Activated CD4-positive, alpha-beta T cell treated with anti-CD3 and anti-CD28 coated beads, Interleukin-2, amount 50 U/mL, for 1 hour (primary cell): Measurements from ENCODE around the gene TFDP3.

ENCODE experiments used
- DNase-seq: peaks from one replicate; pipeline ENCODE4 v3.0.0-alpha.2; 2020

The TFDP3 gene

GRCh38 chrX:133185119-133185518 is 33.0 kb downstream of the TFDP3 start:
- DNase-seq, result no peak

GRCh38 chrX:133183806-133184205 is 34.3 kb downstream of the TFDP3 start:
- DNase-seq, result no peak

- DNase-seq, result no peak
Observed at GRCh38 chrX:133179500-133179899, 38.7 kb downstream of the TFDP3 start.

- DNase-seq, result no peak
Observed at GRCh38 chrX:133177202-133177601, 41.0 kb downstream of the TFDP3 start.

- no peak for DNase-seq
Observed at GRCh38 chrX:133175605-133176004, 42.5 kb downstream of the TFDP3 start.

GRCh38 chrX:133175162-133175561 is 43.0 kb downstream of the TFDP3 start:
- no peak for DNase-seq

GRCh38 chrX:133171962-133172708 is 46.0 kb downstream of the TFDP3 start:
- no peak for DNase-seq
